GM12878 (cell line): Measurements from ENCODE around the gene METAP1. TPM values are rescaled to one million over a fixed set of nuclear protein-coding genes. Genes with fewer than 3 reads are reported as not detected.

Source experiments
- ATAC-seq: fragments of 200-7000 bp; cut with Tn5 transposase; 3 replicates; pipeline ENCODE4 v1.9.1; 2020; ENCODE audit warnings: mild to moderate bottlenecking, moderate library complexity
- BruUV-seq: library from RNA; stranded (reverse); fragments of 400-500 nt; replicated peaks from 2 replicates; lab custom pipeline; 2021; lab: Mats Ljungman, UMichigan
- CTCF ChIA-PET: fragments of 300-600 bp; sonication (Branson Sonifier 250); formaldehyde crosslinking; extraction: SDS; loops from one replicate; lab custom pipeline; 2021; ENCODE audit warnings: inconsistent platforms; lab: Yijun Ruan, JAX
- POLR2A ChIA-PET: fragments of 350-600 bp; formaldehyde crosslinking; extraction: SDS; loops from one replicate; lab custom pipeline; 2021; ENCODE audit warnings: inconsistent platforms; lab: Charles Lee
- RAD21 ChIA-PET: fragments of 300-600 bp; sonication (Branson Sonifier 250); formaldehyde crosslinking; loops from one replicate; lab custom pipeline; 2023; ENCODE audit warnings: antibody characterized with exemption; ENCODE audit not compliant: unreplicated experiment; lab: Charles Lee
- SMC1A ChIA-PET: fragments of 300-600 bp; sonication (Branson Sonifier 250); formaldehyde crosslinking; loops from one replicate; lab custom pipeline; 2023; ENCODE audit not compliant: unreplicated experiment, uncharacterized antibody; lab: Charles Lee
- DNase-seq: peaks from one replicate; pipeline ENCODE4 v3.0.0-alpha.2; 2011; ENCODE audit warnings: low read depth, low spot score
- FAIRE-seq: peaks from 3 replicates; lab custom pipeline; 2011; peaks lifted over from hg19 to GRCh38; lab: Jason Lieb, UNC
- H2AFZ ChIP-seq: 2 replicates; pipeline ENCODE4 v1.6.0; 2011; ENCODE audit warnings: low read depth, low read length, control low read depth; ENCODE audit not compliant: control insufficient read depth
- H3K27ac ChIP-seq: 2 replicates; pipeline ENCODE4 v1.5.1; 2011; ENCODE audit warnings: control low read depth; ENCODE audit not compliant: control insufficient read depth, insufficient read depth
- H3K27me3 ChIP-seq, 2 experiments: replicated peaks in 1 of 2; 2 replicates each; pipeline versions ENCODE4 v1.6.0 to v1.6.1; 2011; ENCODE audit warnings: low read length in 1 of 2; ENCODE audit not compliant: control insufficient read depth in 2 of 2, insufficient read depth in 2 of 2
- H3K36me3 ChIP-seq, 2 experiments: 2 replicates each; pipeline ENCODE4 v1.5.1; 2011; ENCODE audit warnings: low read length in 1 of 2; ENCODE audit not compliant: control insufficient read depth in 2 of 2, insufficient read depth in 2 of 2
- H3K4me1 ChIP-seq: 2 replicates; pipeline ENCODE4 v1.6.1; 2011; ENCODE audit warnings: mild to moderate bottlenecking, low read length, moderate library complexity, mixed read lengths; ENCODE audit not compliant: control insufficient read depth, insufficient read depth
- H3K4me2 ChIP-seq: 2 replicates; pipeline ENCODE4 v1.6.0; 2011; ENCODE audit warnings: control low read depth; ENCODE audit not compliant: control insufficient read depth, insufficient read depth
- H3K4me3 ChIP-seq: fragments of 200-600 bp; sonication (generic); 2 replicates; pipeline ENCODE4 v1.5.1; 2016
- H3K79me2 ChIP-seq: 2 replicates; pipeline ENCODE4 v1.6.0; 2011; ENCODE audit warnings: low read length; ENCODE audit not compliant: control insufficient read depth, insufficient read depth
- H3K9ac ChIP-seq: 2 replicates; pipeline ENCODE4 v1.8.0; 2011; ENCODE audit warnings: low read length, control low read depth, mixed read lengths; ENCODE audit not compliant: control insufficient read depth, insufficient read depth
- H3K9me3 ChIP-seq: replicated peaks from 3 replicates; pipeline ENCODE4 v1.5.1; 2011; ENCODE audit warnings: mild to moderate bottlenecking, low read length; ENCODE audit not compliant: control insufficient read depth, insufficient read depth
- H4K20me1 ChIP-seq: 2 replicates; pipeline ENCODE4 v1.6.0; 2011; ENCODE audit not compliant: control insufficient read depth, insufficient read depth
- CREM ChIP-seq: IDR thresholded peaks from 2 replicates; pipeline ENCODE4 v1.6.1; 2014; ENCODE audit warnings: antibody characterized with exemption, low read depth
- NBN ChIP-seq: fragments of 450-650 bp; IDR thresholded peaks from 2 replicates; pipeline ENCODE4 v1.6.1; 2016
- ZNF384 ChIP-seq: IDR thresholded peaks from 2 replicates; pipeline ENCODE4 v1.6.1; 2012; ENCODE audit warnings: low read depth, mild to moderate bottlenecking, low read length, improper control_type of control experiment, borderline replicate concordance
- WGBS: methylation state at CpG from one replicate; pipeline ENCODE4 v1.1.6; 2016; ENCODE audit warnings: low lambda C conversion rate; ENCODE audit not compliant: insufficient replicate concordance, insufficient coverage; ENCODE audit errors: missing lambda C conversion rate; 5-methylcytosine and 5-hydroxymethylcytosine counted together
- in situ Hi-C: fragments of 300-500 bp; cut with MboI; formaldehyde crosslinking; loops from 9 replicates; pipeline ENCODE4 v1.14.3; 2018; ENCODE audit warnings: mixed read lengths
- intact Hi-C: fragments of 100-400 bp; cut with micrococcal nuclease; formaldehyde crosslinking; loops from one replicate; pipeline ENCODE4 v1.14.2; 2022; ENCODE audit not compliant: unreplicated experiment
- polyA plus RNA-seq, 11 experiments: library from polyadenylated mRNA; depleted of rRNA in 4 of 11; unstranded in 6 of 11; stranded (reverse) in 5 of 11; fragments of >200 nt; fragmentation: Nextera tagmentation in 4 of 11; fragmentation: Illumina TruSeq in 1 of 11; extraction: Ambion mirVana in 4 of 11; extraction: Trizol in 1 of 11; gene quantifications; 1 replicate in 1 of 11; 2 replicates in 10 of 11; pipeline versions ENCODE4 v1.2.1 to v1.2.3, GENCODE V29; 2011 to 2016; ENCODE audit warnings: inconsistent platforms in 2 of 11, missing spikeins in 2 of 11, low read depth in 1 of 11
- total RNA-seq, 4 experiments: library from RNA; depleted of rRNA in 3 of 4; stranded (reverse); fragments of >200 nt in 3 of 4; fragmentation: Illumina TruSeq in 1 of 4; extraction: Trizol in 1 of 4; gene quantifications; 2 replicates each; pipeline versions ENCODE4 v1.2.1 to v1.2.3, GENCODE V29; 2013 to 2021
- TF ChIP-seq, protein P1 (sequence below): fragments of 450-650 bp; IDR thresholded peaks from 2 replicates; pipeline ENCODE4 v1.6.1; 2016; ENCODE audit warnings: mild to moderate bottlenecking
- TF ChIP-seq, protein P2 (sequence below): IDR thresholded peaks from 2 replicates; pipeline ENCODE4 v1.6.1; 2012; ENCODE audit warnings: improper control_type of control experiment, low read depth, low read length; ENCODE audit not compliant: insufficient replicate concordance
- TF ChIP-seq, protein P3 (sequence below): fragments of 450-650 bp; IDR thresholded peaks from 2 replicates; pipeline ENCODE4 v1.6.1; 2017; ENCODE audit warnings: mild to moderate bottlenecking
- TF ChIP-seq, protein P4 (sequence below): fragments of 450-650 bp; IDR thresholded peaks from 2 replicates; pipeline ENCODE4 v1.6.1; 2018; ENCODE audit warnings: mild to moderate bottlenecking, low read depth, moderate library complexity; ENCODE audit not compliant: partially characterized antibody

METAP1 gene
- total and polyA plus RNA-seq, 10 of the 15 experiments (the other 5 are each of a cell fraction or from before 2014, with no cell fraction given), result 22.7 to 71.4 (median 45.1) TPM

DNA sequence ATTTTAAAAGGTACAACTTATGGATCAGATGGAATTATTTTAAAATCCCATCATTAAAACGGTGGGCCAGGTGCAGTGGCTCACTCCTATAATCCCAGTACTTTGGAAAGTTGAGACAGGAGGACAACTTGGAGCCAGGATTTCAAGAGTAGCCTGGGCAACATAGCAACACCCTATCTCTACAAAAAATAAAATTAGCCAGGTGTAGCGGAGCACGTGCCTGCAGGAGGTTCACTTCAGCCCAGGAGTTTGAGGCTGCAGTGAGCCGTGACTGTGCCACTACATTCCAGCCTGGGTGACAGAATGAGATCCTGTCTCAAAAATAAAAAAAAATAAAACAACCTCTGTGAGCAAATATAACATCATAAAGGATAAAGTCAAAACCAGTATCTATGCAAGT lies 81.7 kb downstream of the METAP1 start:
- BruUV-seq, result no TSS peak
- TF ChIP-seq, protein P1, sequence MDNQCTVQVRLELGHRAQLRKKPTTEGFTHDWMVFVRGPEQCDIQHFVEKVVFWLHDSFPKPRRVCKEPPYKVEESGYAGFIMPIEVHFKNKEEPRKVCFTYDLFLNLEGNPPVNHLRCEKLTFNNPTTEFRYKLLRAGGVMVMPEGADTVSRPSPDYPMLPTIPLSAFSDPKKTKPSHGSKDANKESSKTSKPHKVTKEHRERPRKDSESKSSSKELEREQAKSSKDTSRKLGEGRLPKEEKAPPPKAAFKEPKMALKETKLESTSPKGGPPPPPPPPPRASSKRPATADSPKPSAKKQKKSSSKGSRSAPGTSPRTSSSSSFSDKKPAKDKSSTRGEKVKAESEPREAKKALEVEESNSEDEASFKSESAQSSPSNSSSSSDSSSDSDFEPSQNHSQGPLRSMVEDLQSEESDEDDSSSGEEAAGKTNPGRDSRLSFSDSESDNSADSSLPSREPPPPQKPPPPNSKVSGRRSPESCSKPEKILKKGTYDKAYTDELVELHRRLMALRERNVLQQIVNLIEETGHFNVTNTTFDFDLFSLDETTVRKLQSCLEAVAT, result no peak
- TF ChIP-seq, protein P2, sequence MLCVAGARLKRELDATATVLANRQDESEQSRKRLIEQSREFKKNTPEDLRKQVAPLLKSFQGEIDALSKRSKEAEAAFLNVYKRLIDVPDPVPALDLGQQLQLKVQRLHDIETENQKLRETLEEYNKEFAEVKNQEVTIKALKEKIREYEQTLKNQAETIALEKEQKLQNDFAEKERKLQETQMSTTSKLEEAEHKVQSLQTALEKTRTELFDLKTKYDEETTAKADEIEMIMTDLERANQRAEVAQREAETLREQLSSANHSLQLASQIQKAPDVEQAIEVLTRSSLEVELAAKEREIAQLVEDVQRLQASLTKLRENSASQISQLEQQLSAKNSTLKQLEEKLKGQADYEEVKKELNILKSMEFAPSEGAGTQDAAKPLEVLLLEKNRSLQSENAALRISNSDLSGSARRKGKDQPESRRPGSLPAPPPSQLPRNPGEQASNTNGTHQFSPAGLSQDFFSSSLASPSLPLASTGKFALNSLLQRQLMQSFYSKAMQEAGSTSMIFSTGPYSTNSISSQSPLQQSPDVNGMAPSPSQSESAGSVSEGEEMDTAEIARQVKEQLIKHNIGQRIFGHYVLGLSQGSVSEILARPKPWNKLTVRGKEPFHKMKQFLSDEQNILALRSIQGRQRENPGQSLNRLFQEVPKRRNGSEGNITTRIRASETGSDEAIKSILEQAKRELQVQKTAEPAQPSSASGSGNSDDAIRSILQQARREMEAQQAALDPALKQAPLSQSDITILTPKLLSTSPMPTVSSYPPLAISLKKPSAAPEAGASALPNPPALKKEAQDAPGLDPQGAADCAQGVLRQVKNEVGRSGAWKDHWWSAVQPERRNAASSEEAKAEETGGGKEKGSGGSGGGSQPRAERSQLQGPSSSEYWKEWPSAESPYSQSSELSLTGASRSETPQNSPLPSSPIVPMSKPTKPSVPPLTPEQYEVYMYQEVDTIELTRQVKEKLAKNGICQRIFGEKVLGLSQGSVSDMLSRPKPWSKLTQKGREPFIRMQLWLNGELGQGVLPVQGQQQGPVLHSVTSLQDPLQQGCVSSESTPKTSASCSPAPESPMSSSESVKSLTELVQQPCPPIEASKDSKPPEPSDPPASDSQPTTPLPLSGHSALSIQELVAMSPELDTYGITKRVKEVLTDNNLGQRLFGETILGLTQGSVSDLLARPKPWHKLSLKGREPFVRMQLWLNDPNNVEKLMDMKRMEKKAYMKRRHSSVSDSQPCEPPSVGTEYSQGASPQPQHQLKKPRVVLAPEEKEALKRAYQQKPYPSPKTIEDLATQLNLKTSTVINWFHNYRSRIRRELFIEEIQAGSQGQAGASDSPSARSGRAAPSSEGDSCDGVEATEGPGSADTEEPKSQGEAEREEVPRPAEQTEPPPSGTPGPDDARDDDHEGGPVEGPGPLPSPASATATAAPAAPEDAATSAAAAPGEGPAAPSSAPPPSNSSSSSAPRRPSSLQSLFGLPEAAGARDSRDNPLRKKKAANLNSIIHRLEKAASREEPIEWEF, result no peak
- TF ChIP-seq, protein P3, sequence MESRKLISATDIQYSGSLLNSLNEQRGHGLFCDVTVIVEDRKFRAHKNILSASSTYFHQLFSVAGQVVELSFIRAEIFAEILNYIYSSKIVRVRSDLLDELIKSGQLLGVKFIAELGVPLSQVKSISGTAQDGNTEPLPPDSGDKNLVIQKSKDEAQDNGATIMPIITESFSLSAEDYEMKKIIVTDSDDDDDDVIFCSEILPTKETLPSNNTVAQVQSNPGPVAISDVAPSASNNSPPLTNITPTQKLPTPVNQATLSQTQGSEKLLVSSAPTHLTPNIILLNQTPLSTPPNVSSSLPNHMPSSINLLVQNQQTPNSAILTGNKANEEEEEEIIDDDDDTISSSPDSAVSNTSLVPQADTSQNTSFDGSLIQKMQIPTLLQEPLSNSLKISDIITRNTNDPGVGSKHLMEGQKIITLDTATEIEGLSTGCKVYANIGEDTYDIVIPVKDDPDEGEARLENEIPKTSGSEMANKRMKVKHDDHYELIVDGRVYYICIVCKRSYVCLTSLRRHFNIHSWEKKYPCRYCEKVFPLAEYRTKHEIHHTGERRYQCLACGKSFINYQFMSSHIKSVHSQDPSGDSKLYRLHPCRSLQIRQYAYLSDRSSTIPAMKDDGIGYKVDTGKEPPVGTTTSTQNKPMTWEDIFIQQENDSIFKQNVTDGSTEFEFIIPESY, result no peak
- TF ChIP-seq, protein P4, sequence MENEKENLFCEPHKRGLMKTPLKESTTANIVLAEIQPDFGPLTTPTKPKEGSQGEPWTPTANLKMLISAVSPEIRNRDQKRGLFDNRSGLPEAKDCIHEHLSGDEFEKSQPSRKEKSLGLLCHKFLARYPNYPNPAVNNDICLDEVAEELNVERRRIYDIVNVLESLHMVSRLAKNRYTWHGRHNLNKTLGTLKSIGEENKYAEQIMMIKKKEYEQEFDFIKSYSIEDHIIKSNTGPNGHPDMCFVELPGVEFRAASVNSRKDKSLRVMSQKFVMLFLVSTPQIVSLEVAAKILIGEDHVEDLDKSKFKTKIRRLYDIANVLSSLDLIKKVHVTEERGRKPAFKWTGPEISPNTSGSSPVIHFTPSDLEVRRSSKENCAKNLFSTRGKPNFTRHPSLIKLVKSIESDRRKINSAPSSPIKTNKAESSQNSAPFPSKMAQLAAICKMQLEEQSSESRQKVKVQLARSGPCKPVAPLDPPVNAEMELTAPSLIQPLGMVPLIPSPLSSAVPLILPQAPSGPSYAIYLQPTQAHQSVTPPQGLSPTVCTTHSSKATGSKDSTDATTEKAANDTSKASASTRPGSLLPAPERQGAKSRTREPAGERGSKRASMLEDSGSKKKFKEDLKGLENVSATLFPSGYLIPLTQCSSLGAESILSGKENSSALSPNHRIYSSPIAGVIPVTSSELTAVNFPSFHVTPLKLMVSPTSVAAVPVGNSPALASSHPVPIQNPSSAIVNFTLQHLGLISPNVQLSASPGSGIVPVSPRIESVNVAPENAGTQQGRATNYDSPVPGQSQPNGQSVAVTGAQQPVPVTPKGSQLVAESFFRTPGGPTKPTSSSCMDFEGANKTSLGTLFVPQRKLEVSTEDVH, result no peak
- no peak for TF ChIP-seq CREM
- TF ChIP-seq NBN, result no peak
- TF ChIP-seq ZNF384, result no peak
- no peak for DNase-seq
- no peak overlapping the region for H3K4me2 ChIP-seq
- no peak for ATAC-seq
- H2AFZ ChIP-seq, result no peak overlapping the region
- H3K9ac ChIP-seq, result no peak overlapping the region
- H3K4me1 ChIP-seq, result no peaks in the 10 kb centered on the region
- no peak overlapping the region for H3K27ac ChIP-seq
- FAIRE-seq, result no peak
- intact Hi-C loops, result no loop called here
- no peaks in the 10 kb centered on the region for H4K20me1 ChIP-seq
- no peaks in the 10 kb centered on the region for H3K27me3 ChIP-seq
- CTCF ChIA-PET, result no interaction called here
- no peaks in the 10 kb centered on the region for H3K9me3 ChIP-seq
- SMC1A ChIA-PET, result interaction anchor here (1.3 kb wide), 1 partner anchor 327 kb away, joined by 4 read pairs; no protein-coding TSS in a partner anchor
- in situ Hi-C loops, result loop anchor here (25.0 kb wide), 1 partner anchor 860 kb away; the partner anchor contains the start of gene DNAJB14
- H3K4me3 ChIP-seq, result no peak overlapping the region
- RAD21 ChIA-PET, result no interaction called here
- peaks cover 1 to 27% of the 10 kb centered on the region in 2 experiments; a peak in 3 of 4 replicates for H3K36me3 ChIP-seq
- WGBS, result 100% methylated on average over 4 of the region's 4 CpGs
- POLR2A ChIA-PET, result no interaction called here
- no peaks in the 10 kb centered on the region for H3K79me2 ChIP-seq
